Measurements from ENCODE around the gene PSME4. TPM values are rescaled to one million over a fixed set of nuclear protein-coding genes. Genes with fewer than 3 reads are reported as not detected.

PSME4 gene
- total and polyA plus RNA-seq, 2 of the 13 experiments (the other 11 are each of a cell fraction or from before 2014, with no cell fraction given): 52.1 to 77.8 TPM

DNA sequence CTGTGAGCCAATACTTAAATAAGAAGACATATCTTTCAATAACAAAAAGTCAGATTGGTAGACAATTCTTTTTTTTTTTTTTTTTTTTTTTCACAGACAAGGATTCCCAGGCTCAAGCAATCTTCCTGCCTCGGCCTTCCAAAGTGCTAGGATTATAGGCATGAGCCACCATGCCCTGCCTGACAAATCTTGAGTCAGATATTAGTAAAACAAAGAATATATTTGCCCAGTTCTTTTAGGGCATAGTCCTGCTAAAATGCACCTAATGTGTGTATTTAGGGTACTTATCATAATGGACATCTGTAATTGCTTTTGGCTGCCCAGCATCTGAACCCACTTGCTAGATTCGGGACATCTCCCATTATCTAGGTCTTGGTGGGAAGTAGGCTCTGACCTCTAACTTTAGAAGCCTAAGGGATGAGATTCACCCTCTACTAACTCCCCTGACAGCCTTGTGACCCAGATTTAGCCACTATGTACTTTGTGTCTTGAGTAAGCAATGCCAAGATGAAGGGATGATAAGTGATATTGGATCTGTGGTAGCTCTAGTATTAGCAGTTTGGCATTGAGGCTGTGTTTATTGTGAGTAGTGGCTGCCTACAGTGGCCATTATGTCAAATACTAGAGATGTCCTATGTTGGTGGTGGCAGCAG lies 18.5 kb upstream of the PSME4 start (continued):
- TF ChIP-seq, protein P1, sequence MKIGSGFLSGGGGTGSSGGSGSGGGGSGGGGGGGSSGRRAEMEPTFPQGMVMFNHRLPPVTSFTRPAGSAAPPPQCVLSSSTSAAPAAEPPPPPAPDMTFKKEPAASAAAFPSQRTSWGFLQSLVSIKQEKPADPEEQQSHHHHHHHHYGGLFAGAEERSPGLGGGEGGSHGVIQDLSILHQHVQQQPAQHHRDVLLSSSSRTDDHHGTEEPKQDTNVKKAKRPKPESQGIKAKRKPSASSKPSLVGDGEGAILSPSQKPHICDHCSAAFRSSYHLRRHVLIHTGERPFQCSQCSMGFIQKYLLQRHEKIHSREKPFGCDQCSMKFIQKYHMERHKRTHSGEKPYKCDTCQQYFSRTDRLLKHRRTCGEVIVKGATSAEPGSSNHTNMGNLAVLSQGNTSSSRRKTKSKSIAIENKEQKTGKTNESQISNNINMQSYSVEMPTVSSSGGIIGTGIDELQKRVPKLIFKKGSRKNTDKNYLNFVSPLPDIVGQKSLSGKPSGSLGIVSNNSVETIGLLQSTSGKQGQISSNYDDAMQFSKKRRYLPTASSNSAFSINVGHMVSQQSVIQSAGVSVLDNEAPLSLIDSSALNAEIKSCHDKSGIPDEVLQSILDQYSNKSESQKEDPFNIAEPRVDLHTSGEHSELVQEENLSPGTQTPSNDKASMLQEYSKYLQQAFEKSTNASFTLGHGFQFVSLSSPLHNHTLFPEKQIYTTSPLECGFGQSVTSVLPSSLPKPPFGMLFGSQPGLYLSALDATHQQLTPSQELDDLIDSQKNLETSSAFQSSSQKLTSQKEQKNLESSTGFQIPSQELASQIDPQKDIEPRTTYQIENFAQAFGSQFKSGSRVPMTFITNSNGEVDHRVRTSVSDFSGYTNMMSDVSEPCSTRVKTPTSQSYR (CRISPR knock-in tag; IDR thresholded peaks at IDR 0.05; ENCODE audit: borderline replicate concordance): no peak
- TF ChIP-seq, protein P2, sequence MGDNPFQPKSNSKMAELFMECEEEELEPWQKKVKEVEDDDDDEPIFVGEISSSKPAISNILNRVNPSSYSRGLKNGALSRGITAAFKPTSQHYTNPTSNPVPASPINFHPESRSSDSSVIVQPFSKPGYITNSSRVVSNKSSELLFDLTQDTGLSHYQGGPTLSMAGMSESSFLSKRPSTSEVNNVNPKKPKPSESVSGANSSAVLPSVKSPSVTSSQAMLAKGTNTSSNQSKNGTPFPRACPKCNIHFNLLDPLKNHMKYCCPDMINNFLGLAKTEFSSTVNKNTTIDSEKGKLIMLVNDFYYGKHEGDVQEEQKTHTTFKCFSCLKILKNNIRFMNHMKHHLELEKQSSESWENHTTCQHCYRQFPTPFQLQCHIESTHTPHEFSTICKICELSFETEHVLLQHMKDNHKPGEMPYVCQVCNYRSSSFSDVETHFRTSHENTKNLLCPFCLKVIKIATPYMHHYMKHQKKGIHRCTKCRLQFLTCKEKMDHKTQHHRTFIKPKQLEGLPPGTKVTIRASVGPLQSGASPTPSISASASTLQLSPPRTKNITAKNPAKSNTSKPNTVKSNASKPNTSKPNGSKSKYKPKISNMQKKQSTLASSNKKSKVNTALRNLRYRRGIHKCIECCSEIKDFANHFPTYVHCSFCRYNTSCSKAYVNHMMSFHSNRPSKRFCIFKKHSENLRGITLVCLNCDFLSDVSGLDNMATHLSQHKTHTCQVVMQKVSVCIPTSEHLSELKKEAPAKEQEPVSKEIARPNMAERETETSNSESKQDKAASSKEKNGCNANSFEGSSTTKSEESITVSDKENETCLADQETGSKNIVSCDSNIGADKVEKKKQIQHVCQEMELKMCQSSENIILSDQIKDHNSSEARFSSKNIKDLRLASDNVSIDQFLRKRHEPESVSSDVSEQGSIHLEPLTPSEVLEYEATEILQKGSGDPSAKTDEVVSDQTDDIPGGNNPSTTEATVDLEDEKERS (CRISPR knock-in tag; IDR thresholded peaks at IDR 0.05): no peak
- TF ChIP-seq, protein P3, sequence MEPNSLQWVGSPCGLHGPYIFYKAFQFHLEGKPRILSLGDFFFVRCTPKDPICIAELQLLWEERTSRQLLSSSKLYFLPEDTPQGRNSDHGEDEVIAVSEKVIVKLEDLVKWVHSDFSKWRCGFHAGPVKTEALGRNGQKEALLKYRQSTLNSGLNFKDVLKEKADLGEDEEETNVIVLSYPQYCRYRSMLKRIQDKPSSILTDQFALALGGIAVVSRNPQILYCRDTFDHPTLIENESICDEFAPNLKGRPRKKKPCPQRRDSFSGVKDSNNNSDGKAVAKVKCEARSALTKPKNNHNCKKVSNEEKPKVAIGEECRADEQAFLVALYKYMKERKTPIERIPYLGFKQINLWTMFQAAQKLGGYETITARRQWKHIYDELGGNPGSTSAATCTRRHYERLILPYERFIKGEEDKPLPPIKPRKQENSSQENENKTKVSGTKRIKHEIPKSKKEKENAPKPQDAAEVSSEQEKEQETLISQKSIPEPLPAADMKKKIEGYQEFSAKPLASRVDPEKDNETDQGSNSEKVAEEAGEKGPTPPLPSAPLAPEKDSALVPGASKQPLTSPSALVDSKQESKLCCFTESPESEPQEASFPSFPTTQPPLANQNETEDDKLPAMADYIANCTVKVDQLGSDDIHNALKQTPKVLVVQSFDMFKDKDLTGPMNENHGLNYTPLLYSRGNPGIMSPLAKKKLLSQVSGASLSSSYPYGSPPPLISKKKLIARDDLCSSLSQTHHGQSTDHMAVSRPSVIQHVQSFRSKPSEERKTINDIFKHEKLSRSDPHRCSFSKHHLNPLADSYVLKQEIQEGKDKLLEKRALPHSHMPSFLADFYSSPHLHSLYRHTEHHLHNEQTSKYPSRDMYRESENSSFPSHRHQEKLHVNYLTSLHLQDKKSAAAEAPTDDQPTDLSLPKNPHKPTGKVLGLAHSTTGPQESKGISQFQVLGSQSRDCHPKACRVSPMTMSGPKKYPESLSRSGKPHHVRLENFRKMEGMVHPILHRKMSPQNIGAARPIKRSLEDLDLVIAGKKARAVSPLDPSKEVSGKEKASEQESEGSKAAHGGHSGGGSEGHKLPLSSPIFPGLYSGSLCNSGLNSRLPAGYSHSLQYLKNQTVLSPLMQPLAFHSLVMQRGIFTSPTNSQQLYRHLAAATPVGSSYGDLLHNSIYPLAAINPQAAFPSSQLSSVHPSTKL (CRISPR knock-in tag; IDR thresholded peaks at IDR 0.05): peak; percentile 67
- no peak for TF ChIP-seq ZNF564 (CRISPR knock-in tag; IDR thresholded peaks at IDR 0.05)
- no peak for TF ChIP-seq NR1H2 (CRISPR knock-in tag; IDR thresholded peaks at IDR 0.05; ENCODE audit: borderline replicate concordance, low read depth)
- TF ChIP-seq, protein P4, sequence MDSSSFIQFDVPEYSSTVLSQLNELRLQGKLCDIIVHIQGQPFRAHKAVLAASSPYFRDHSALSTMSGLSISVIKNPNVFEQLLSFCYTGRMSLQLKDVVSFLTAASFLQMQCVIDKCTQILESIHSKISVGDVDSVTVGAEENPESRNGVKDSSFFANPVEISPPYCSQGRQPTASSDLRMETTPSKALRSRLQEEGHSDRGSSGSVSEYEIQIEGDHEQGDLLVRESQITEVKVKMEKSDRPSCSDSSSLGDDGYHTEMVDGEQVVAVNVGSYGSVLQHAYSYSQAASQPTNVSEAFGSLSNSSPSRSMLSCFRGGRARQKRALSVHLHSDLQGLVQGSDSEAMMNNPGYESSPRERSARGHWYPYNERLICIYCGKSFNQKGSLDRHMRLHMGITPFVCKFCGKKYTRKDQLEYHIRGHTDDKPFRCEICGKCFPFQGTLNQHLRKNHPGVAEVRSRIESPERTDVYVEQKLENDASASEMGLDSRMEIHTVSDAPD (CRISPR knock-in tag; IDR thresholded peaks at IDR 0.05): no peak

Data from HepG2 (cell line).